MM.1S (cell line): Measurements from ENCODE around the gene KIAA1210.

Source experiments
- DNase-seq: peaks from one replicate; pipeline ENCODE4 v3.0.0-alpha.2; 2015
- H2AFZ ChIP-seq: fragments of 300-600 bp; sonication (generic); 2 replicates; pipeline ENCODE4 v1.6.0; 2016; ENCODE audit warnings: antibody characterized with exemption, low read length
- H3F3A ChIP-seq: fragments of 300-600 bp; sonication (generic); 2 replicates; pipeline ENCODE4 v1.6.1; 2016; ENCODE audit warnings: mild to moderate bottlenecking, antibody characterized with exemption, low read length, moderate library complexity, mixed read lengths; ENCODE audit not compliant: insufficient read depth
- H3K27ac ChIP-seq: fragments of 300-600 bp; sonication (generic); 2 replicates; pipeline ENCODE4 v1.5.1; 2016; ENCODE audit warnings: mild to moderate bottlenecking, low read length
- H3K27me3 ChIP-seq: fragments of 300-600 bp; sonication (generic); replicated peaks from 2 replicates; pipeline ENCODE4 v1.6.0; 2016; ENCODE audit warnings: low read length; ENCODE audit not compliant: insufficient read depth
- H3K36me3 ChIP-seq: fragments of 300-600 bp; sonication (generic); replicated peaks from 2 replicates; pipeline ENCODE4 v1.6.1; 2016; ENCODE audit warnings: mild to moderate bottlenecking, low read length, mixed read lengths; ENCODE audit not compliant: insufficient read depth
- H3K4me1 ChIP-seq: fragments of 300-600 bp; sonication (generic); 2 replicates; pipeline ENCODE4 v1.6.1; 2016; ENCODE audit warnings: low read length, mixed read lengths
- H3K4me2 ChIP-seq: fragments of 300-600 bp; sonication (generic); 2 replicates; pipeline ENCODE4 v1.6.0; 2016; ENCODE audit warnings: low read depth, low read length
- H3K4me3 ChIP-seq: fragments of 300-600 bp; sonication (generic); 2 replicates; pipeline ENCODE4 v1.5.1; 2016; ENCODE audit warnings: low read length, mixed read lengths
- H3K79me2 ChIP-seq: fragments of 300-600 bp; sonication (generic); 2 replicates; pipeline ENCODE4 v1.6.1; 2016; ENCODE audit warnings: mixed run types, low read length, mixed read lengths
- H3K9ac ChIP-seq: fragments of 300-600 bp; sonication (generic); 2 replicates; pipeline ENCODE4 v1.6.1; 2016; ENCODE audit warnings: low read length, mixed read lengths
- H3K9me2 ChIP-seq: fragments of 300-600 bp; sonication (generic); replicated peaks from 2 replicates; pipeline ENCODE4 v1.6.1; 2016; ENCODE audit warnings: mild to moderate bottlenecking, low read length, mixed read lengths; ENCODE audit not compliant: insufficient read depth
- H3K9me3 ChIP-seq: fragments of 300-600 bp; sonication (generic); replicated peaks from 2 replicates; pipeline ENCODE4 v1.6.1; 2016; ENCODE audit warnings: mild to moderate bottlenecking, low read length, mixed read lengths; ENCODE audit not compliant: insufficient read depth
- H4K20me1 ChIP-seq: fragments of 300-600 bp; sonication (generic); 2 replicates; pipeline ENCODE4 v1.6.1; 2016; ENCODE audit warnings: mild to moderate bottlenecking, low read length, moderate library complexity, mixed read lengths; ENCODE audit not compliant: insufficient read depth
- EZH2 ChIP-seq: fragments of 300-600 bp; sonication (generic); optimal IDR thresholded peaks from 2 replicates; pipeline ENCODE3; 2017; ENCODE audit warnings: low read depth, mild to moderate bottlenecking, antibody characterized with exemption, low read length, mixed read lengths
- EZH2phosphoT487 ChIP-seq: fragments of 300-600 bp; sonication (generic); IDR thresholded peaks from 2 replicates; pipeline ENCODE4 v1.6.1; 2018; ENCODE audit warnings: antibody characterized with exemption, low read length
- TF ChIP-seq, protein P1 (sequence below): fragments of 300-600 bp; sonication (generic); IDR thresholded peaks from 2 replicates; pipeline ENCODE4 v1.5.1; 2016; ENCODE audit warnings: antibody characterized with exemption, low read length, mixed read lengths

Gene KIAA1210

DNA sequence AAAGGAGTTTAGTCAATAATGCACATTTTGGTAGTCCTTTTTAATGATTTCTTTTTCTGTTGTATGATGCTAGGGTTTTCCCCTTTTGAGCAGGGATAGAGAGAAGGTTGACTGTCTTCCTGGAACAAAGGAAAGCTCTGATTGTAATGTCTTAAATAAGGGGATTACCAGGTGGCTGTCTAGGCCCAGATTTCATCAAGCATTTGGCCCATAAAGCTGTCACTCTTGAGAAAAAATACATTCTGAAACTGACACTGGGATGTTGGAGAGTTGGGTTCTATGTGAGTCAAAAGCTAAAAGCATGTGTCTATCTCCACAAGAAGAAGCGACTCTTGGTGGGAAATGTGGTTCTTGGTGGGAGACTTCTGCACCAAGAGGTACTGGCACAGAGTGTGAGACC is 26.4 kb downstream of the KIAA1210 start:
- H3K9me3 ChIP-seq = no peaks in the 10 kb centered on the region
- no peak overlapping the region for H3K9ac ChIP-seq
- TF ChIP-seq EZH2 (no peak), EZH2phosphoT487 (no peak)
- TF ChIP-seq, protein P1, sequence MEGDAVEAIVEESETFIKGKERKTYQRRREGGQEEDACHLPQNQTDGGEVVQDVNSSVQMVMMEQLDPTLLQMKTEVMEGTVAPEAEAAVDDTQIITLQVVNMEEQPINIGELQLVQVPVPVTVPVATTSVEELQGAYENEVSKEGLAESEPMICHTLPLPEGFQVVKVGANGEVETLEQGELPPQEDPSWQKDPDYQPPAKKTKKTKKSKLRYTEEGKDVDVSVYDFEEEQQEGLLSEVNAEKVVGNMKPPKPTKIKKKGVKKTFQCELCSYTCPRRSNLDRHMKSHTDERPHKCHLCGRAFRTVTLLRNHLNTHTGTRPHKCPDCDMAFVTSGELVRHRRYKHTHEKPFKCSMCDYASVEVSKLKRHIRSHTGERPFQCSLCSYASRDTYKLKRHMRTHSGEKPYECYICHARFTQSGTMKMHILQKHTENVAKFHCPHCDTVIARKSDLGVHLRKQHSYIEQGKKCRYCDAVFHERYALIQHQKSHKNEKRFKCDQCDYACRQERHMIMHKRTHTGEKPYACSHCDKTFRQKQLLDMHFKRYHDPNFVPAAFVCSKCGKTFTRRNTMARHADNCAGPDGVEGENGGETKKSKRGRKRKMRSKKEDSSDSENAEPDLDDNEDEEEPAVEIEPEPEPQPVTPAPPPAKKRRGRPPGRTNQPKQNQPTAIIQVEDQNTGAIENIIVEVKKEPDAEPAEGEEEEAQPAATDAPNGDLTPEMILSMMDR = no peak
- H3K4me1 ChIP-seq = no peaks in the 10 kb centered on the region
- H4K20me1 ChIP-seq = no peaks in the 10 kb centered on the region
- H3K9me2 ChIP-seq = no peaks in the 10 kb centered on the region
- DNase-seq = no peak
- no peaks in the 10 kb centered on the region for H3K79me2 ChIP-seq
- H3K4me3 ChIP-seq = no peak overlapping the region
- no peak overlapping the region for H3K27ac ChIP-seq
- no peak overlapping the region for H2AFZ ChIP-seq
- no peaks in the 10 kb centered on the region for H3K27me3 ChIP-seq
- no peak overlapping the region for H3K4me2 ChIP-seq
- H3F3A ChIP-seq = no peaks in the 10 kb centered on the region
- no peaks in the 10 kb centered on the region for H3K36me3 ChIP-seq

DNA sequence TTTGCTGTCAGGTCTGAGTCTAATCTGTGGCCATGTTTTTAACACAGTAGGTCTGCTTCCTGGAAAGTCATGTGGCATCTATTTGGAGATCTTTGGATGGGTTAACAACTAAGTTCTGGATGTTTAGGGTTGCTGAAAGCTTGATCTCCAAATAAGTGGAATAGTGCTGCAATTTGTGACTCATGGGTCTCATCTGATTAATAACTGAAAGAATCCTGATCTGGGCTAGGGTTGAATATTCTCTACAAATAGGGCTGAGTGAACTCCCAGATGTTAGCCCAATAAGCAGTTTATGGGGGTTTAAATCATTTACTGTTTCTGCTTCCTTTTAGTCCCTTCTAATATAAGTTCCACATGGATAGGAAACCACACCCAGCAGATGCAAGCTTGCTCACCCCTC is 31.7 kb downstream of the KIAA1210 start:
- TF ChIP-seq, protein P1 = no peak
- no peak for TF ChIP-seq EZH2phosphoT487
- TF ChIP-seq EZH2 = no peak

DNA sequence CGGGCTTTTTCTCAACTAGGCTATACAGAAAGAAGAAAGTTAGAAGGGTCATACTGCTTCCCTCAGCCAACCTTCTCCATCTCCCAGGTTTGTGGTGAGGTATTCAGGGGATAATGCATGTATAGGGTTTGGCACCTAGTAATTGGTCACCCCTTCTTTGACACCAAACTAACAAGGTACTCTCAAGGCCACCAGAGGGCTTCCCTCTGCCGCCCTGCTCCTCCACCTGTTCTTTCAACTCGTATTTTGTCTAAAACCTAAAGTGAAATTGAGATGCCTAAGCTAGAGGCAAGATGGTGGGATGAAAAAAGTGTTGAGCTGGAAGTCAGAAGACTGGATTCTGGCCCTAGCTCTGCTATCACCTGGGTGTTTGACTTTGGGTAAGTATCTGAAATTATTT is 32.8 kb downstream of the KIAA1210 start:
- Histone ChIP-seq H3K9me2 (no peaks in the 10 kb centered on the region), H3K4me1 (no peaks in the 10 kb centered on the region), H3K36me3 (no peaks in the 10 kb centered on the region), H3K9ac (no peak overlapping the region), H2AFZ (no peak overlapping the region), H3K79me2 (no peaks in the 10 kb centered on the region), H3K27ac (no peak overlapping the region), H3K4me2 (no peak overlapping the region), H3F3A (no peaks in the 10 kb centered on the region), H4K20me1 (no peaks in the 10 kb centered on the region), H3K9me3 (no peaks in the 10 kb centered on the region), H3K4me3 (no peak overlapping the region), H3K27me3 (no peaks in the 10 kb centered on the region)
- TF ChIP-seq EZH2 (no peak), EZH2phosphoT487 (no peak)
- TF ChIP-seq, protein P1 = no peak; the same call in 1 of the 2 replicates
- no peak for DNase-seq

More for the DNA sequence above, 31.7 kb downstream of the KIAA1210 start:
- Histone ChIP-seq H3K27ac (no peak overlapping the region), H3K4me2 (no peak overlapping the region), H3K79me2 (no peaks in the 10 kb centered on the region), H3K9me2 (no peaks in the 10 kb centered on the region), H3K9ac (no peak overlapping the region), H3K9me3 (no peaks in the 10 kb centered on the region), H3K27me3 (no peaks in the 10 kb centered on the region), H3F3A (no peaks in the 10 kb centered on the region), H3K4me3 (no peak overlapping the region), H3K36me3 (no peaks in the 10 kb centered on the region), H4K20me1 (no peaks in the 10 kb centered on the region), H3K4me1 (no peaks in the 10 kb centered on the region), H2AFZ (no peak overlapping the region)
- no peak for DNase-seq
